ENCODE results near the gene CUTC.
A peak's percentile ranks its signal among the peaks of the same experiment; 100 is the strongest.
"Not testable (repeated sequence)": the region's sequence is repeated elsewhere in the genome, so short reads cannot be mapped to it uniquely, and the experiment has no call there.

The CUTC gene, protein sequence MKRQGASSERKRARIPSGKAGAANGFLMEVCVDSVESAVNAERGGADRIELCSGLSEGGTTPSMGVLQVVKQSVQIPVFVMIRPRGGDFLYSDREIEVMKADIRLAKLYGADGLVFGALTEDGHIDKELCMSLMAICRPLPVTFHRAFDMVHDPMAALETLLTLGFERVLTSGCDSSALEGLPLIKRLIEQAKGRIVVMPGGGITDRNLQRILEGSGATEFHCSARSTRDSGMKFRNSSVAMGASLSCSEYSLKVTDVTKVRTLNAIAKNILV

DNA sequence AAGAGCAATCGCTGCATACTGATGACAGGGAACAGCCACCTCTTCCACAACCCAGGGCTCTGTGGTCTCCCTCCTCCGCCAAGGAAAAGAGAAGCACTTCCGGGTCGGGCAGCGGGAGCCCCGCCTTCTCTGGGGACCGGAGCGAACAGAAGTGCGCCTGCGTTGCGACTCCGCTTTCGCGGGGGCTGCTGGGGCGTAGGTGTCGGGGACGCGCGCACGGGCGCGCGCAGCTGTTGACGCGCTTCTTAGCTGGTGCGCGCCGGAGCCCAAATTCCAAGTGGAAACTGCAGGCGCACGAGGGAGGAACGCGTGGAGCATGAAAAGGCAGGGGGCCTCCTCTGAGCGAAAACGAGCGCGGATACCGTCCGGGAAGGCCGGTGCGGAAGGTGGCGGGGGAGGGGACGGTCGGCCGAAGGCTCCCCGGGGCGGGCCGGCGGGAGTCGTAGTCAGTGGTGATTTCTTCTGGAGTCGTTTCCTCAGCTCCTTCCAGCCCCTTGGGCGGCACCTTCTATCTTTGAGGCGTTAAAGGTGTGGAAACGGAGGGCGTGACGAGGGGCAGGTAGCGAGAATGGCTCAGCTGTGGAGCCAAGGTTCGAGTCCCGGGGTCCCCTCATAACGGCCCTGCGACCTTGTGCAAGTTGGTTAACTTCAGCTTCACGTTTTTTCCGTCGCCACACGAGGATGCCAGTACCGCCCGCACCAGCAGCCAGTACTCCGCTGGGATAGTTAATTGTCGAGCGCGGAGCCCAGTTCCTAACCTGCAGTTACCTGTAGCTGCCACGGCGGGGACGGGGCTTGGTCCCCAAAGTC is at the start of gene CUTC, which contains the start of gene COX15:
Gene CUTC, plus strand, starts transcription at position 202 of the 810 bp plus-strand sequence. Its CDS starts 115 bp downstream, at position 317.
Gene COX15, minus strand, starts transcription at position 95 of the 810 bp plus-strand sequence. Its CDS starts 78 bp downstream, at position 17.
- peak; percentile 92 for DNase-seq (ENCODE audit: low read depth)

DNA sequence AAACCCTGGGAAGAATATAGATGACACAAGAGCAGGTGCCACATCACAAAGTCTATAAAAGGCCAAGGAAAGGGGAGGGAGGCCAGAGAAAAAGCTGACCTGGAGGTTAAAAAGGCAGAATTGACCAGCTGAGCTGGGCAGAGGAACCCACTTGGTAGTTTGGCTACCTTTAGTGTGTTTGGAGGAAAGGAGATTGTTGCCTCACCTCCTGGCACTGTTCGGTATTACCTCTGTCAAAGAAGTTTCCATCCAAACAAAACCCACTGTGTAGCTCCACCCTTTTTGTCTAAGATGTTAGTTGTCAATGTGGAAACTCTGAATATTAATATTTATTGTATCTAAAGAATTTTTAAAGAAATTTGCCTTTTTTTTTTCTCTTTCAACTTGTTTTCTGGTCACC is 49.3 kb upstream of the CUTC start:
- DNase-seq (ENCODE audit: low read depth): no peak

DNA sequence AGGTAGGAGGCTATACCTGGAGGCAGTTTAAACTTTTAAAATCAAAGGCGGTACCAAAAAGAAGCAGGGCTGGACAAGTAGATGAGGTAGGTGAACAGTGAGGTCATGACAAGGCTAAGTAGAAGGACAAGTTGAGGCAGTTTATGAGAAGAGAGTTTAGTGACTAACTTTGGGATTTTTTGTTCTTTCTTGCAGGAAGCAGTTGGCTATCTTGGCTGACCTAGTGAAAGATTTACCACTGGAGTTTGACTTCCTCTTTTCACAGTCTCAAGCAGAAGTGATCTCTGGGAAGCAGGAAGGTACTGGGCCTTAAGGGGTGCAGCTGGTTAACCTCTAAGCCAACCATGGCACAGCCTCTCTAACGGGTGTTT is 46.5 kb upstream of the CUTC start:
- DNase-seq (ENCODE audit: low read depth): no peak

DNA sequence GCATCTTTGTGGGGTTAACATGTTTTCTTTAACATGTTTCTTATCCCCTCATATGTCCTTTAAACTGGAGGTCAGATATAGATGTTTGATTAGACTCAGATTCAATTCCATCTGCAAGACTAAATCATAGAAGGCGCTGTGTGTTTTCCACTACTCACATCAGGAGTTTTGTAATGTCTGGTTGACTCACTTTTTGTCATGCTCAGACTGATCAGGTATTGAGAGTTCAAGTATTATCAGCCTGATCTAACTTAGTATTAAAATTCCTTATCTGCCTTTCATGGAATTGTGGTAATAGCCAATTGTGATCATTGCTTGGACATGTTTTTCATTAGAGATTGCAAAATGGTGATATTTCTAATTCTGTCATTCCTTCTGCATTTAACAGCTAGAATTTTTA is 42.6 kb upstream of the CUTC start:
- no peak for DNase-seq (ENCODE audit: low read depth)

DNA sequence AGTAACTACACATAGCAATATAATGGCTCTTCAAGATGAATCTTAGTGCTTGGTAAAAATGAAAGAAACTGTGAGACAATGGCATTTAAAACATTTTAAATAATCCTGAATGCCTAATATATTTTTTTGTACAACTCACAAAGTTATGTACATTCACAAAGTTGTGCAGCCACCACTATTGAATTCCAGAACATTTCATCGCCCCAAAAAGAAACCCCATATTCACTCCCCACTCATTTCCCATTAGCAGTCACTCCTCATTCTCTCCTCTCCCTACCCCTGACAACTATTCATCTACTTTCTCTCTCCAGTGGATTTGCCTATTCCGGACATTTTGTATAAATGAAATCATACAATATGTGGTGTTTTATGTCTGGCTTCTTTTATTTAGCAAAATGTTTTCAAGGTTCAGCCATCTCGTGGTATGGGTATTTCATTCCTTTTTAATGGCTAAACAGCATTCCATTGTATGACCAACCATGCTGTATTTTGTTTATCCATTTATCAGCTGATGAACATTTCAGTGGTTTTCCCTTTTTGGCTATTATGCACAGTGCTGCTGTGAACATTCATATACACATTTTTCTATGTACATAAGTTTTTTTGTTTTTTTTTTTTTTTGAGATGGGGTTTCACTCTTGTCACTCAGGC is 38.0 kb upstream of the CUTC start:
- no peak for DNase-seq (ENCODE audit: low read depth)

DNA sequence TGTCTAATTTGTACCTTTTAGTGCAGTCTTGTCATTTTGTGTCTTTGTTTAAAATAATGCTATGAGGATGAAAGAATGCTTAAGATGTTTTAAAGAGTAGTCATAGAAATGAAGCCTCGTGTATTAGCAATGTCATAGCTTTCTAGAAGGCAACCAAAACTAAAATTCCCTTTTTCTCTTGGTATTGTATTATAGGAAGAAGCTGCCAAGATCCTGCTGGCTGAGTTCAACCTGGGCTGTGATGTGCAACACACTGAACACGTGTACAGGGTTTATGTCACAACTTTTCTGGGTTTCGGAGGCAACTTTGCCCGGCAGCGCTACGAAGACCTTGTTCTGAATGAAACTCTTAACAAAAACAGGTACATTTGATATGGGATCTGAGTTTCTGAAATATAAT is 36.3 kb upstream of the CUTC start:
- DNase-seq (ENCODE audit: low read depth): no peak

DNA sequence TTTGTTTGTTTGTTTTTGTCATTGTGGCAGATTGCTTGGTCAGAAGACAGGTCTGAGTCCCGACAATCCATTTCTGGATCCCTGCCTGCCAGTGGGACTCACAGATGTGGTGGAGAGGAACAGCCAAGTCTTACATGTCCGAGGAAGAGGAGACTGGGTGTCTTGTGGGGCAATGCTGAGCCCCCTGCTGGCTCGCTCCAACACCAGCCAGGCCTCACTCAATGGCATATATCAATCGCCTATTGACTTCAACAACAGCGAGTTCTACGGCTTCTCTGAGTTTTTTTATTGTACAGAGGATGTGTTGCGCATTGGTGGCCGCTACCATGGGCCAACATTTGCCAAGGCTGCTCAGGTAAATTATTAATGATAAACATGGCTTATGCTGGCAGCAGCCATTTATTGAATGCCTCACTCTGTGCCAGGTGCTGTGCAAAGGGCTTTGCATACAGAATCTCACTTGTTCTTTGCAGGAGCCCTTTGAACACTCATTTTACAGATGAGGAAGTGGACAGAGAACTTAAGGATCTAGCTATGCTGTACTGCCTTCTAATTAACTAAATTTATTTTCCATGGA is 33.4 kb upstream of the CUTC start:
- no peak for DNase-seq (ENCODE audit: low read depth)

DNA sequence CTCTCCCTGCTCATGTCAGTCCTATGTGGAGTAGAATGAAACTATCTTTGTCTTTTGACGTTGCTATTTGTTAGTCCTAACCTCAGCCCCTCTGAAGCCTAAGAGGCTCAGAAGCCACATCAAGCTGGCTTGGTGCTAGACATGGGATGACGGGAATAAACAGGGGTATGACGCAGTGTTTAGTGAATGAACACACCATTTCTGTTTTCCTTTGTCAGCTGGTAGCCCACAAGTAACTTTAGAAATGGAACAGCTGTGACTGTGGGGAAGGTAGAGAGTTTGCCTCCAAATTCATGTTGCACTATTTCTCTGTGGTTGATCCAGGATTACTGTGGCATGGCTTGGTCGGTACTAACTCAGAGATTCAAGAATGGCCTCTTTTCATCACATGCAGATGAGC is 31.4 kb upstream of the CUTC start:
- DNase-seq (ENCODE audit: low read depth): no peak

DNA sequence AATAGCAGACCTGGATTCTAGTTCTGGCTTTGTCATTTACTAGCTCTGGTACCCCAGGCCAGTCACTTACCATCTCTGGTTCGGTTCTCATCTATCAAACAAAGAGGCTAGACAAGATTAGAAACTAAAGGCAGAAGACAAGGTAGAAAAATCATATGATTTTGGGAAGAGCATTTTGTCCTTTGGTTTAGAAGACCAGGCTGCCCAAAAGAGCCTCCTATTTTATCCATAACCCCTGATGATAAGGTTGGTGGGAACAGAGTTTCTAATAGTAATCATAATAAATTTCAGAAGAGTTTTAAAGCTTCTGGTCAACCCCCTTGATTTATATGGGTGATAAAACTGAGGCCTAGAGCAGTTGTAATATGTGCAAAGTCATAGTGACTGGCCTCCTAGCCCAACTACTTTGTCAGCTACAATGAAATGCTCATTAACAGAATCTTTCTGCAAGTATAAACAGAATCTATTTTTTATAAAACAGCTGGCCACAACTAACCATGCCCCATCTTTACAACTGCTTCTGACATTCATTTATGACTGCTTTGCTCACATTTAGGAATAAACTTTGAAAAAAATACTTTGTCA is 23.5 kb upstream of the CUTC start:
- DNase-seq (ENCODE audit: low read depth): no peak

DNA sequence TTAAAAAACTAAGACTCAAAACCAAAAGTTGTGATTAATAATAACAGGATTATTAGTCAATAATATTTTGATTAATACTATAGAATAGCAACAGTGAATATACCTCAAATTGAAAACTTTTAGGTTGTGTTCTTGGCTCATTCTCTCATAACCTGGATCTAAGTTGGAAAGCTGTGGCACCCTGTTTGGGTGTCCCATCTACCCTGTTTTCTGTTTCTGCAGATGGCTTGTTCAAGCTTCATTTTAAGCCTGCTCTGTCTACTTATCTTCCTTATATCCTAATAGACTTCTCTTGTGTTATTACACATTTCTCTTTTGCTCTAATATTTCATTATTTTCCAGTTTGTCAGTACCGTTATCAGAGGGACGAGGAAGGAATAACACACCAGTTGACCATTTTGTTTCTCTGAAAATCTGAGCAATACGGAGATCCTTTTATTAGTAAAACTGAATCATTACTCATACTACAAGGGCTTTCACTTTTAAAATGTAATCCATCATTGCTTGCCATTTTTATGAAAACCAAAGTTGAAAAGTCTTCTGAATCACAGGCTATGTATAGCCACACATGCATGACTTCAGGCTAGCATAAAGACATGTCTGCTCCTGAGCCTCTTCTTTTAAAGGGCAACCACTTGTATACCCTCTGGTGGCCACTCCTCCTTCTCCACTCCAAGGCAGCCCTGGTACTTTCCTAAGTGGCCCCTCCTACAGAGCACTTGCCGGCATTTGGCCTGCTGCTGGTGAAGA is 22.4 kb upstream of the CUTC start:
- no peak for DNase-seq (ENCODE audit: low read depth)

DNA sequence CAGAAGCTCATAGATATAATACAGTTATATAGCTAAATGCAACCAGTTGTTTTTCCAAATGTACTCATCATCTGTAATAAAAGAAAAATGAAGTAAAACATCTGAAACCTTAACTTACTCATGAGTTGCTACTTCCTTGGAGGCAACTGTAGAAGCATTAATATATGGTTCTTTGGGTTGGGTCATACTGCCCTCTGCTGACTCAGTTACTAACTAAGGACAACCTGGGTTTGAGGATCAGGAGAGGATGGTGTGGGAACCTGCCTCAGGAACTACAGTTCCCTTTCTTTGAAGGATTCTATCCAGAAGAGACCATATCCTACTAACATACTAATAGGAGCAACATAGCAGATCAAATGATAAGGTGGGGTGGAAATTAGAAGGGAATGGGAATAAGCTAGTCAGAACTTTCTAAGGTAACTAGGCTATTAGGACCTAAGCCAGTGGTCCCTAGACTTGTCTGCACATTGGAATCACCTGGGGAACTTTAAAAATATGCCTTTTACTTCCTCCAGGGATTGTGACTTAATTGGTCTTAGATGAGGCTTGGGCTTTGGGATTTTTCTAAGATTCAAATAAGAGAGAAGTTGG is 20.8 kb upstream of the CUTC start:
- DNase-seq (ENCODE audit: low read depth): no peak

DNA sequence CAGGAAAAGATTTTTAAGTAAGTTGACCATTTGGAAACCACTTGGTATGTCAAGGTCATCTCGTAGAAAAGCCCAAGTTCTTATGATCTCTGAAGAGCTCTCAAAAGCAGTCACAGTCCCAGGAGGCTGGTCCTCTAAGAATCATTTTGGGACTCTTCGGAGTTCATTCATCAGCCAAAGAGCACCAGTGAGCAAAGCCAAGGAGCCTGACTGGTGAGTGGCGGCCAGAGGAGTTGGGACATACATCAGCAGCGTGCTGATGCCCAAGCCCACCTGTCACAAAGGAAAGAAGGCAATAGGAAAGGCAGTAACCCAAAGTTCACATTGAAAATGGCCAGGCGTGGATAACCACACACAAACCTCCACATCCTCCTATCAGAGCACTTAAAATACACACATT is 17.6 kb upstream of the CUTC start:
- no peak for DNase-seq (ENCODE audit: low read depth)

DNA sequence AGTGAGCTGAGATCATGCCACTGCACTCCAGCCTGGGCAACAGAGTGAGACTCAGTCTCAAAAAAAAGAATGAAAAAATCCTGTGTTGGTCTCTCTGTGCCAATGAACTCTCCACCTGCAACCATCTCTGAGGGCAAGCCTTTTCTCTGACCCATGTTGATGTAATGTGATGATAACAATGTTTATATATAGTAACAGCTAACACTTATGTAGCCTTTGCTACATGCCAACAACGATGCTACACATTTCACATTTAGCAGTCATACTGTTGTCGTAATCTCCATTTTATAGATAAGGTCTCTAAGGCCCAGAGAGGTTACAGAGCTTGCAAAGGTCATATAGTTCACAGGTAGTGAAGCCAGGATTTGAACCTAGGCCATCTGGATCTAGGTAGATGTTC is 11.6 kb upstream of the CUTC start:
- DNase-seq (ENCODE audit: low read depth): no peak

DNA sequence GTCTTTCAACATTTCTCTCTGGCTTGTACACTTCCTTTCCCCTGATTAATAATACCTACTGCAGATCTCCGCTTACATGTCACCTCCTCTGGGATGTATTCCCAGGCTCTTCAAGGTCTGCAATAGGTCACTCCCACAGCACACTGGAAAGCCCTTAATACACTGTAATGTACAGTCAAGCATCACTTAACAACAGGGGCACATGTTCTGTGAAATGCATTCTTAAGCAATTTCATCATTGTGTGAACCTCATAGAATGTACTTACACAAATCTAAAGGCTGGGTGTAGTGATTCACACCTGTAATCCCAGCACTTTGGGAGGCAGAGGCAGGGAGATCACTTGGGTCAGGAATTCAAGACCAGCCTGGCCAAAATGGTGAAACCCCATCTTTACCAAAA is 2.0 kb upstream of the CUTC start:
- DNase-seq (ENCODE audit: low read depth): no peak

DNA sequence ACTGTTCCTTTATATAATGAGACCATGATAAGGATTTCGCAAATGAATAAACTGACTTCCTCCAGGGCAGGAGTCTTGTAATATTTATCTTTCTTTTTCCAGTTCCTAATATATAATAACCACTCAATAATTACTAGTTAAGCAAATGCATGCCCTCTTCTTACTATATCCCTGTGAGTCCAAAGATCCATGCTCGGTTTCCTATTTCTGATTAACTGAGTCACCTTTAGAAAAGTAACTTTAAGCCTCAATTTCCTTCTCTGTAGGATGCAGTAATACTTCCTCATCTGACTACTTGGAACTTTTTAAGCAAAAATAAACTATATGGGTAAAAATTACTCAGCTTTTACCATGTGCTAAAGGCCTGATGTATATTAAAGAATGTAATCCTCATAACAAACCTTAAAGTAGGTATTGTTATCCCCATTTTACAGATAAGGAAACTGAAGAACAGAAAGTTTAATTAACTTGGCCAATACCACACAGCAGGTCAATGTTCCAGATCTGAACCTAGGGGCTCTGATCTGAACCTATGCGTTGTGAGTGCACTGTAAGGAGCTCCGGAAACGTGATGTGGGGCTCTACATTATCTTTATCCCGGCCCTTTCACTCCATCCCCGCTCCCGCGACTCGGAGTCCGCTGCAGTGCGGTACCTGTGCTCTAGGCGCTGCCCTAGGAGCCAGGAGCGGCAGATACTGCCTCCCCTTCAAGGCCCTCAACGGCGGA is 565 bp upstream of the CUTC start:
- no peak for DNase-seq (ENCODE audit: low read depth)

DNA sequence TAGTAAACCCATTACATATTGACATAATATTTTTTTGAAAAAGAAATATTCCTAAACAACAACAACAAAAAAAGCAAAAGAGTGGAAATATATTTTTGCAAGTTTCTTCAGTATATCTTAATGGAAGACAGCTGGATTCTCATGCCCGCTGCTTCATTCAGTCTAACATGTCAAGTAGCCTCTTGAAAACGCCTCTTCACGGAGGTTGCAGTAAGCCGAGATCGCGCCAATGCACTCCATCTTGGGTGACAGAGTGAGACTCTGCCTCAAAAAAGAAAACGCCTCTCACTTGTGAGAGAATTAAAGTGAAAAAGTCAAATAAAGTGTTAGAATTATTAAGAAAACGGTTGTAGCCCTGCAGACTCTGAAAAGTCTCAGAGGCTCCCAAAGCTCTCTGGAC is 1.3 kb downstream of the CUTC start:
- no peak for DNase-seq (ENCODE audit: low read depth)

DNA sequence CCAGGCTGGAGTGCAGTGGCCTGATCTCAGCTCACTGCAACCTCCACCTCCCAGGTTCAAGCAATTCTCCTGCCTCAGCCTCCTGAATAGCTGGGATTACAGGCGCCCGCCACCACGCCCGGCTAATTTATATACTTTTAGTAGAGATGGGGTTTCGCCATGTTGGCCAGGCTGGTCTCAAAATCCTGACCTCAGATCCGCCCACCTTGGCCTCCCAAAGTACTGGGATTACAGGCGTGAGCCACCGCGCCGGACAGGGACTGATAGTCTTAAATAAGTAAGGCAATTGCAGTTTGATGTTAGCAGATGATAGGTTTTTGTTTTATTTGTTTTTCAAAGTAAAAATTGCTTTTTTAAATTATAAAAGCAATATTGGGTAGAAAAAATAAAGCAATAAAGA is 2.1 kb downstream of the CUTC start:
- DNase-seq (ENCODE audit: low read depth): not testable (repeated sequence)

DNA sequence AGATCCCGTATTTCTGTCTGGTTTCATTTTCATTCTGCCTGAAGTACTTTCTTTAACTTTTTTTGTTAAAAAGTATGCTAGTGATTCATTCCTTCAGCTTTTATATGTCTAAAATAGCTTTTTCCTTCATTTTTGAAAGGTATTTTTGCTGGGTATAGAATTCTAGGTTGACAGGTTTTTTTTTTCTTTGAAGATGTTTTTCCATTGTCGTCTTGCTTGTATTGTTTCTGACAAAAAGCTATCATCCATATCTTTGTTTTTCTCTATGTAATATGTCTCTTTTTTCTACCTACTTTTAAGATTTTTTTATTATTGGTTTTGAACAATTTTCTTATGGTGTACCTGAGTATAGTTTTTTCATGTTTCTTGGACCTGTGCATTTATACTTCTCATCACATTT is 8.2 kb downstream of the CUTC start:
- DNase-seq (ENCODE audit: low read depth): no peak

DNA sequence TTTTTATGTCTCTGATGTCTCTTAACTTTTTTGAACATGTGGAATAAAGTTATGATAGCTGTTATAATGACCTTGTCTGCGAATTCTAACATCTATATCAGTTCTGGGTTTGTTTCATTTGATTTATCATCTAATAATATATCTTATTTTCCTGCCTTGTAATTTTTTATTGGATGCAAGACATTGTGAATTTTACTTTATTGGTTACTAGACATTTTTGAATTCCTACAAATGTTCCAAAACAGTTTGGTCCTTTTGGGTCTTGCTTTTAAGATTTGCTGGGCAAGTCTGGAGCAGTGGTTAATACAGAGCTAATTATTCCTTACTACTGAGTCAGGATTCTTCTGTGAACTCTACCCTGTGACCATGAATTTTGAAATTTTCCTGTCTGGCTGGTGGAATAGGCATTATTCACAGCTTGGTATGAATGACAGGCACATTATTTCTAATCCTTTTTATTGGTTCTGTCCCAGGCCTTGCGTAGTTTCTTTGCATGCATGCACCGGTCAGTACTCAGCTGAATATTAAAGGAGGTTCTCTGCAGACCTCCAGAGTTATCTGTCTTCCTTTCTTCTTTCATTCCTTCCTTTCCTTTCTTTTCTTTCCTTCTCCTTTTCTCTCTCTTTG is 9.0 kb downstream of the CUTC start:
- DNase-seq (ENCODE audit: low read depth): no peak

DNA sequence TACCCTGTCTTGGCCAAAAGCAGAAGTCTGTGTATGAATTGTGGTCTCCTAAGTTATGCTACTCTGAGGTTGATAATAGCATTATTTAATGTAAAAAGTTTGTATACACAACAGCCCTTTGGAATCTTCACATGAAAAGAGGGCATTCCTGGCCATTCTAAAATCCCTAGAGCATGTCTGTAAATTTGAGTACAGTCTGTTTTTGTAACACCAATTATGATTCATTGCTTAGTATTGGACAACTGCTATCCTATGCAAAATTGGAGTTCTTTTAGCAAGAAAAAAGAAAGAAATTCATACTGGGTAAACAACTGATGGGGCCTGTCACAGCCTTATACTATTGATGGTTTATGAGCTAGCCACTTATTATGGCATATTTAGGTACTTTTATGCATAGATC is 10.2 kb downstream of the CUTC start:
- DNase-seq (ENCODE audit: low read depth): no peak

Data from activated T-helper 9 cell treated with anti-CD3 and anti-CD28 coated beads, Interleukin-2, amount 50 U/mL, for 16 hours (primary cell).